ENCODE data around the gene ANG.

ANG gene

DNA sequence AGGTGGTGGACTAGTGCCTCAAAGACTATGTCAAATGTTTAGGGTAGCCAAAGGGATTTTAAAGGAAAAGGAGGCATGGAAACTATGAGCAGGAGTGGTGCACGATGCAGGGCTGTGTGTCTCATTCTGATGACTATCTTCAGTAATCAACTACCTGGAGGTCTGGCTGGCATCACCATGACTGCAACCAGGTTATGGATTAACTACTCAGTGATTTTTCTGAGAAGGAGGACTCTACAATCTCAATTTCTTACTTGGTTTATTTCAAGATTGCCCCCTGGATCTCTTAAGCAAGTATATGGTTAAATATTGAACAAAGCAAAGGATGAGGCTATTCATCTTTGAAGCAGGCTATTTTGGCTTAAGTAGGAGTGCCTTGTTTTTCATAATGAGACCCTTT lies 38.0 kb downstream of the ANG start:
- H3K4me3 ChIP-seq (IDR thresholded peaks at IDR 0.05; ENCODE audit: insufficient read depth, low read depth, low read length), result no peak overlapping the region
- H3K27me3 ChIP-seq (ENCODE audit: insufficient read depth, low read depth), result no peaks in the 10 kb centered on the region
- H3K79me2 ChIP-seq (ENCODE audit: insufficient read depth, low read depth), result no peaks in the 10 kb centered on the region
- H2AFZ ChIP-seq (ENCODE audit: low read depth), result no peak overlapping the region
- H3K27ac ChIP-seq, result no peak overlapping the region
- H4K20me1 ChIP-seq (ENCODE audit: insufficient read depth), result no peaks in the 10 kb centered on the region
- no peaks in the 10 kb centered on the region for H3K4me1 ChIP-seq (ENCODE audit: low read depth, poor library complexity, severe bottlenecking)
- no peak for TF ChIP-seq CTCF (conservative IDR thresholded peaks at IDR 0.05; ENCODE audit: low read depth, low read length)
- H3K36me3 ChIP-seq (ENCODE audit: insufficient read depth), result no peaks in the 10 kb centered on the region
- H3K9ac ChIP-seq, result no peak overlapping the region
- no peak overlapping the region for H3K4me2 ChIP-seq

- Histone ChIP-seq H3K79me2 (ENCODE audit: insufficient read depth, low read depth) (no peaks in the 10 kb centered on the region), H3K4me3 (IDR thresholded peaks at IDR 0.05; ENCODE audit: insufficient read depth, low read depth, low read length) (no peak overlapping the region), H2AFZ (ENCODE audit: low read depth) (no peak overlapping the region), H3K4me1 (ENCODE audit: low read depth, poor library complexity, severe bottlenecking) (no peaks in the 10 kb centered on the region), H3K4me2 (no peak overlapping the region), H4K20me1 (ENCODE audit: insufficient read depth) (no peaks in the 10 kb centered on the region), H3K27ac (no peak overlapping the region), H3K9ac (no peak overlapping the region), H3K27me3 (ENCODE audit: insufficient read depth, low read depth) (no peaks in the 10 kb centered on the region), H3K36me3 (ENCODE audit: insufficient read depth) (no peaks in the 10 kb centered on the region)
- TF ChIP-seq CTCF (conservative IDR thresholded peaks at IDR 0.05; ENCODE audit: low read depth, low read length), result no peak
These were observed 42.3 kb downstream of the ANG start for GRCh38 chr14:20730891-20731290.

DNA sequence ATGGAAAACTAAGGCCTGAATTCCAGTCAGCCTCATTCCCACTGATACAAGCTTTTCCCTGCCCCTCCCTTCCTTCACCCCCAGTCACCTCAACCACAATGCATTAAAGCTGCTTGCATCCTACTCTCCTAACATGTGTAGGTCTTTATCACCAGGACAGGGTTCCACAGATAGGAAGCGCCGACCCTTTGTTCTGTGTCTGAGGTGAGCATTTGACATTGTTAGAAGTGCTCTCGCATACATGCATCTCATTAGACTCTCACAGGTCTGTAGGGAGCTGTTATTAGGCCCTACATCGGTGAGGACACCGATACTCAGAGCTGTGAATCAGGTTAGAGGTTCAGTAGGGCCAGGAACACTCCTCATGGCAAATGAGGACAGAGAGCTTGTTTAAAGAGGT lies 43.9 kb downstream of the ANG start:
- TF ChIP-seq CTCF (conservative IDR thresholded peaks at IDR 0.05; ENCODE audit: low read depth, low read length), result no peak
- H3K4me1 ChIP-seq (ENCODE audit: low read depth, poor library complexity, severe bottlenecking), result no peaks in the 10 kb centered on the region
- H2AFZ ChIP-seq (ENCODE audit: low read depth), result no peak overlapping the region
- H3K27me3 ChIP-seq (ENCODE audit: insufficient read depth, low read depth), result no peaks in the 10 kb centered on the region
- no peaks in the 10 kb centered on the region for H3K79me2 ChIP-seq (ENCODE audit: insufficient read depth, low read depth)
- H3K4me3 ChIP-seq (IDR thresholded peaks at IDR 0.05; ENCODE audit: insufficient read depth, low read depth, low read length), result no peak overlapping the region
- H4K20me1 ChIP-seq (ENCODE audit: insufficient read depth), result no peaks in the 10 kb centered on the region
- no peak overlapping the region for H3K9ac ChIP-seq
- no peak overlapping the region for H3K4me2 ChIP-seq
- no peak overlapping the region for H3K27ac ChIP-seq
- no peaks in the 10 kb centered on the region for H3K36me3 ChIP-seq (ENCODE audit: insufficient read depth)

DNA sequence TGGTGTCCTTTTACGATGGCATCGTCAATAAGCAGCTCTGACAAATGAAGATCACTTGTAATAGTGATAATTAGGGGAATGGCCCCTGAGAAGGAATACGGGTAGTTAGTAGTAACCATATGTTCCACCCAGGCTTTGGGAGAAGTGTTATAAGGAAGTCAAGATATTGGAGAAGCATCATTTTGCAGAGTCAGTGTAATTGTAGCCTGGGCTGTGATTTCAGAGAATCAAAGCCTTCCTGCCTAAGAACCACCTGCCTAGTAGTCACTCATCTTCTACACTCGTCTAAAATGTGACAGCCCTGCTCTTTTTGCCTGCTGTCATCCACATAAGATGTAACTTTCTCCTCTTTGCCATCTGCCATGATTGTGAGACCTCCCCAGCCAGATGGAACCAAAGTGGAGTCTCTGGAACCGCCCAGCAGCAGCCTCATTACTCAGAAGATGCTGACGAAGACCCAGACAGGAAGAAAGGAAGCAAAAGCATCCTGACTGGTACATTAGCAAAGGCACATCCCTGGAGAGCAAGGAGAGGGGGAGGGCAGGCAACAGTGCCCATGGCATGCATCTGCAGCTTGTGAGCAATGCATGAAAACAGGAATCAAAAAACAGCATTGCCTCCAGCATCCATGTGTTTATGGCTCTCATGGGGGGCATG lies 44.5 kb downstream of the ANG start:
- no peaks in the 10 kb centered on the region for H4K20me1 ChIP-seq (ENCODE audit: insufficient read depth)
- H3K79me2 ChIP-seq (ENCODE audit: insufficient read depth, low read depth), result no peaks in the 10 kb centered on the region
- H3K4me2 ChIP-seq, result no peak overlapping the region
- H3K4me3 ChIP-seq (IDR thresholded peaks at IDR 0.05; ENCODE audit: insufficient read depth, low read depth, low read length), result no peak overlapping the region
- no peaks in the 10 kb centered on the region for H3K4me1 ChIP-seq (ENCODE audit: low read depth, poor library complexity, severe bottlenecking)
- no peak for TF ChIP-seq CTCF (conservative IDR thresholded peaks at IDR 0.05; ENCODE audit: low read depth, low read length)
- H3K36me3 ChIP-seq (ENCODE audit: insufficient read depth), result no peaks in the 10 kb centered on the region
- H3K27ac ChIP-seq, result no peak overlapping the region
- H2AFZ ChIP-seq (ENCODE audit: low read depth), result no peak overlapping the region
- H3K9ac ChIP-seq, result no peak overlapping the region
- no peaks in the 10 kb centered on the region for H3K27me3 ChIP-seq (ENCODE audit: insufficient read depth, low read depth)
